ENCODE data around the gene TIMM22.

Gene TIMM22

GRCh38 chr17:975371-975915 is 21.5 kb upstream of the TIMM22 start:
- no peak overlapping the region for H3K27ac ChIP-seq (ENCODE audit: low read length)
- peaks cover 12% of the 10 kb centered on the region for H3K27me3 ChIP-seq (ENCODE audit: low read depth, low read length)
- H3K4me1 ChIP-seq (ENCODE audit: control insufficient read depth in 1 of 2, insufficient read depth in 2 of 2, low read length in 2 of 2), result peaks cover 5 to 25% of the 10 kb centered on the region in 2 donors
- H3K36me3 ChIP-seq (ENCODE audit: control insufficient read depth in 1 of 2, insufficient read depth in 2 of 2, low read length in 2 of 2), result no peaks in the 10 kb centered on the region
- peak overlapping the region in 1 of 2 donors; percentile 2 for H3K4me3 ChIP-seq (ENCODE audit: low read depth in 1 of 2, low read length in 2 of 2)
- H3K9me3 ChIP-seq (ENCODE audit: control insufficient read depth in 1 of 2, low read length in 2 of 2), result no peaks in the 10 kb centered on the region

GRCh38 chr17:976312-976711 is 20.6 kb upstream of the TIMM22 start:
- Histone ChIP-seq H3K36me3 (ENCODE audit: control insufficient read depth in 1 of 2, insufficient read depth in 2 of 2, low read length in 2 of 2) (no peaks in the 10 kb centered on the region), H3K4me3 (ENCODE audit: low read depth in 1 of 2, low read length in 2 of 2) (peak overlapping the region in 1 of 2 donors; percentile 81), H3K27ac (ENCODE audit: low read length) (no peak overlapping the region), H3K27me3 (ENCODE audit: low read depth, low read length) (peaks cover 11% of the 10 kb centered on the region), H3K4me1 (ENCODE audit: control insufficient read depth in 1 of 2, insufficient read depth in 2 of 2, low read length in 2 of 2) (peaks cover 5 to 26% of the 10 kb centered on the region in 2 donors), H3K9me3 (ENCODE audit: control insufficient read depth in 1 of 2, low read length in 2 of 2) (no peaks in the 10 kb centered on the region)

GRCh38 chr17:977166-977565 is 19.8 kb upstream of the TIMM22 start:
- peaks cover 11% of the 10 kb centered on the region for H3K27me3 ChIP-seq (ENCODE audit: low read depth, low read length)
- no peaks in the 10 kb centered on the region for H3K36me3 ChIP-seq (ENCODE audit: control insufficient read depth in 1 of 2, insufficient read depth in 2 of 2, low read length in 2 of 2)
- H3K9me3 ChIP-seq (ENCODE audit: control insufficient read depth in 1 of 2, low read length in 2 of 2), result no peaks in the 10 kb centered on the region
- H3K4me1 ChIP-seq (ENCODE audit: control insufficient read depth in 1 of 2, insufficient read depth in 2 of 2, low read length in 2 of 2), result peaks cover 5 to 25% of the 10 kb centered on the region in 2 donors
- peak overlapping the region; percentile 79 to 81 for H3K4me3 ChIP-seq (ENCODE audit: low read depth in 1 of 2, low read length in 2 of 2)
- peak overlapping the region; percentile 65 for H3K27ac ChIP-seq (ENCODE audit: low read length)

GRCh38 chr17:978103-979093 is 18.5 kb upstream of the TIMM22 start:
- H3K4me1 ChIP-seq (ENCODE audit: control insufficient read depth in 1 of 2, insufficient read depth in 2 of 2, low read length in 2 of 2), result peaks cover 5 to 25% of the 10 kb centered on the region in 2 donors
- H3K36me3 ChIP-seq (ENCODE audit: control insufficient read depth in 1 of 2, insufficient read depth in 2 of 2, low read length in 2 of 2), result no peaks in the 10 kb centered on the region
- H3K9me3 ChIP-seq (ENCODE audit: control insufficient read depth in 1 of 2, low read length in 2 of 2), result no peaks in the 10 kb centered on the region
- H3K27me3 ChIP-seq (ENCODE audit: low read depth, low read length), result peaks cover 11% of the 10 kb centered on the region
- H3K27ac ChIP-seq (ENCODE audit: low read length), result peak overlapping the region; percentile 65
- peak overlapping the region; percentile 79 to 81 for H3K4me3 ChIP-seq (ENCODE audit: low read depth in 1 of 2, low read length in 2 of 2)

GRCh38 chr17:979212-979538 is 17.8 kb upstream of the TIMM22 start:
- Histone ChIP-seq H3K27ac (ENCODE audit: low read length) (no peak overlapping the region), H3K9me3 (ENCODE audit: control insufficient read depth in 1 of 2, low read length in 2 of 2) (no peaks in the 10 kb centered on the region), H3K4me1 (ENCODE audit: control insufficient read depth in 1 of 2, insufficient read depth in 2 of 2, low read length in 2 of 2) (peaks cover 5 to 25% of the 10 kb centered on the region in 2 donors), H3K4me3 (ENCODE audit: low read depth in 1 of 2, low read length in 2 of 2) (peak overlapping the region in 1 of 2 donors; percentile 64), H3K27me3 (ENCODE audit: low read depth, low read length) (peaks cover 11% of the 10 kb centered on the region), H3K36me3 (ENCODE audit: control insufficient read depth in 1 of 2, insufficient read depth in 2 of 2, low read length in 2 of 2) (no peaks in the 10 kb centered on the region)

- Histone ChIP-seq H3K9me3 (ENCODE audit: control insufficient read depth in 1 of 2, low read length in 2 of 2) (no peaks in the 10 kb centered on the region), H3K27me3 (ENCODE audit: low read depth, low read length) (peaks cover 11% of the 10 kb centered on the region), H3K36me3 (ENCODE audit: control insufficient read depth in 1 of 2, insufficient read depth in 2 of 2, low read length in 2 of 2) (no peaks in the 10 kb centered on the region), H3K4me1 (ENCODE audit: control insufficient read depth in 1 of 2, insufficient read depth in 2 of 2, low read length in 2 of 2) (peaks cover 5 to 25% of the 10 kb centered on the region in 2 donors), H3K27ac (ENCODE audit: low read length) (no peak within 1 kb of the TSS), H3K4me3 (ENCODE audit: low read depth in 1 of 2, low read length in 2 of 2) (peak within 1 kb of the TSS; percentile 79 to 81)
Observed at GRCh38 chr17:979539-980405, 17.2 kb upstream of the TIMM22 start, which contains the start of gene NXN. TSS of gene NXN (minus strand) at chr17:979776.

- Histone ChIP-seq H3K4me1 (ENCODE audit: control insufficient read depth in 1 of 2, insufficient read depth in 2 of 2, low read length in 2 of 2) (peaks cover 0 to 17% of the 10 kb centered on the region in 2 donors), H3K27me3 (ENCODE audit: low read depth, low read length) (peaks cover 11% of the 10 kb centered on the region), H3K36me3 (ENCODE audit: control insufficient read depth in 1 of 2, insufficient read depth in 2 of 2, low read length in 2 of 2) (no peaks in the 10 kb centered on the region), H3K27ac (ENCODE audit: low read length) (no peak overlapping the region), H3K4me3 (ENCODE audit: low read depth in 1 of 2, low read length in 2 of 2) (peak overlapping the region; percentile 37 to 61), H3K9me3 (ENCODE audit: control insufficient read depth in 1 of 2, low read length in 2 of 2) (no peaks in the 10 kb centered on the region)
Observed at GRCh38 chr17:980406-981291, 16.3 kb upstream of the TIMM22 start.

GRCh38 chr17:981292-981658 is 15.7 kb upstream of the TIMM22 start:
- Histone ChIP-seq H3K4me3 (ENCODE audit: low read depth in 1 of 2, low read length in 2 of 2) (peak overlapping the region in 1 of 2 donors; percentile 61), H3K27ac (ENCODE audit: low read length) (no peak overlapping the region), H3K4me1 (ENCODE audit: control insufficient read depth in 1 of 2, insufficient read depth in 2 of 2, low read length in 2 of 2) (peaks cover 0 to 12% of the 10 kb centered on the region in 2 donors), H3K36me3 (ENCODE audit: control insufficient read depth in 1 of 2, insufficient read depth in 2 of 2, low read length in 2 of 2) (no peaks in the 10 kb centered on the region), H3K9me3 (ENCODE audit: control insufficient read depth in 1 of 2, low read length in 2 of 2) (no peaks in the 10 kb centered on the region), H3K27me3 (ENCODE audit: low read depth, low read length) (peaks cover 11% of the 10 kb centered on the region)

- H3K36me3 ChIP-seq (ENCODE audit: control insufficient read depth in 1 of 2, insufficient read depth in 2 of 2, low read length in 2 of 2), result no peaks in the 10 kb centered on the region
- H3K27ac ChIP-seq (ENCODE audit: low read length), result no peak overlapping the region
- H3K9me3 ChIP-seq (ENCODE audit: control insufficient read depth in 1 of 2, low read length in 2 of 2), result no peaks in the 10 kb centered on the region
- H3K4me3 ChIP-seq (ENCODE audit: low read depth in 1 of 2, low read length in 2 of 2), result no peak overlapping the region
- H3K27me3 ChIP-seq (ENCODE audit: low read depth, low read length), result no peaks in the 10 kb centered on the region
- H3K4me1 ChIP-seq (ENCODE audit: control insufficient read depth in 1 of 2, insufficient read depth in 2 of 2, low read length in 2 of 2), result peaks cover 0 to 12% of the 10 kb centered on the region in 2 donors
Observed at GRCh38 chr17:983921-984320, 13.0 kb upstream of the TIMM22 start.

GRCh38 chr17:986322-986929 is 10.5 kb upstream of the TIMM22 start:
- no peak overlapping the region for H3K27ac ChIP-seq (ENCODE audit: low read length)
- no peaks in the 10 kb centered on the region for H3K27me3 ChIP-seq (ENCODE audit: low read depth, low read length)
- H3K36me3 ChIP-seq (ENCODE audit: control insufficient read depth in 1 of 2, insufficient read depth in 2 of 2, low read length in 2 of 2), result no peaks in the 10 kb centered on the region
- H3K9me3 ChIP-seq (ENCODE audit: control insufficient read depth in 1 of 2, low read length in 2 of 2), result no peaks in the 10 kb centered on the region
- no peak overlapping the region for H3K4me3 ChIP-seq (ENCODE audit: low read depth in 1 of 2, low read length in 2 of 2)
- H3K4me1 ChIP-seq (ENCODE audit: control insufficient read depth in 1 of 2, insufficient read depth in 2 of 2, low read length in 2 of 2), result no peaks in the 10 kb centered on the region

Data from muscle layer of duodenum (tissue), 2 donors.